Right atrium auricular region (tissue), 2 donors: Measurements from ENCODE around the gene TMEM33. TPM values are rescaled to one million over a fixed set of nuclear protein-coding genes. Genes with fewer than 3 reads are reported as not detected.

Source experiments
- DNase-seq: peaks from one replicate; pipeline ENCODE4 v3.0.0-alpha.2; 2019; ENCODE audit warnings: low spot score
- H3K27ac ChIP-seq, 2 donors: fragments of 200-600 bp; sonication (generic); 1 replicate in 1 of 2; 2 replicates in 1 of 2; pipeline ENCODE4 v1.5.1; 2016 to 2019
- H3K27me3 ChIP-seq, 2 donors: fragments of 200-600 bp; sonication (generic); one replicate each; pipeline versions ENCODE4 v1.5.1 to v1.6.0; 2017 to 2019
- H3K36me3 ChIP-seq: fragments of 200-600 bp; sonication (generic); one replicate; pipeline ENCODE4 v1.5.1; 2016
- H3K4me1 ChIP-seq, 2 donors: fragments of 200-600 bp; sonication (generic); one replicate each; pipeline versions ENCODE4 v1.5.1 to v1.6.0; 2017 to 2019
- H3K4me3 ChIP-seq, 2 donors: fragments of 200-600 bp; sonication (generic); 1 replicate in 1 of 2; 2 replicates in 1 of 2; pipeline ENCODE4 v1.5.1; 2017 to 2019; ENCODE audit warnings: mild to moderate bottlenecking in 1 of 2, moderate library complexity in 1 of 2
- H3K9me3 ChIP-seq, 2 donors: fragments of 200-600 bp; sonication (generic); one replicate each; pipeline ENCODE4 v1.5.1; 2019
- total RNA-seq, 2 donors: library from RNA; depleted of rRNA; stranded (reverse); fragments of >200 nt; gene quantifications; one replicate each; pipeline ENCODE4 v1.1.0, GENCODE V29; 2016
- TF ChIP-seq, protein P1 (sequence below), 2 donors: fragments of 200-600 bp; sonication (generic); IDR thresholded peaks; one replicate each; pipeline ENCODE4 v1.5.1; 2019; ENCODE audit warnings: antibody characterized with exemption in 2 of 2

The TMEM33 gene
- total RNA-seq, 2 donors from 2014 or later = 18.2 to 27.1 TPM

DNA sequence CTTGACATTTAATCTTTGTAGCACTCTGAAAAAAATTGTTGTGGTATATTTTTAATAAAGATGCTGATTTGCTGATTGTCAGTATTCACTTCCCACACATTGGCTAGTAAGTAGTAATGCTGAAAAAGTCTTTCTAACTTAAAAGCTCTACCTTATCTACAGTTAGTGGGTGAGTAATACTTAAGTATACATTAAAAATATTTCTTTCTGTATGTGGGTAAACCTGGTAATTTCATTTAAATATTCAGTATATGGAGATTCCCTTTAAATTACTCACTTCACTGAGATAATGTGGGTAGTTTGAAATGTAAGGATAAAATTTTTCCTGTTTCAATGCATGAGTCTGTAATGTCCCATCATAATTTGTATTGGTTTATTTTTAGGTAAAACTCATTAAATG, 5.6 kb downstream of the TMEM33 start:
- H3K27ac ChIP-seq = no peak overlapping the region
- no peak for DNase-seq
- peaks cover 31% of the 10 kb centered on the region for H3K36me3 ChIP-seq
- H3K4me1 ChIP-seq = peaks cover 0 to 9% of the 10 kb centered on the region in 2 donors
- no peaks in the 10 kb centered on the region for H3K9me3 ChIP-seq
- no peaks in the 10 kb centered on the region for H3K27me3 ChIP-seq
- H3K4me3 ChIP-seq = no peak overlapping the region
- TF ChIP-seq, protein P1, sequence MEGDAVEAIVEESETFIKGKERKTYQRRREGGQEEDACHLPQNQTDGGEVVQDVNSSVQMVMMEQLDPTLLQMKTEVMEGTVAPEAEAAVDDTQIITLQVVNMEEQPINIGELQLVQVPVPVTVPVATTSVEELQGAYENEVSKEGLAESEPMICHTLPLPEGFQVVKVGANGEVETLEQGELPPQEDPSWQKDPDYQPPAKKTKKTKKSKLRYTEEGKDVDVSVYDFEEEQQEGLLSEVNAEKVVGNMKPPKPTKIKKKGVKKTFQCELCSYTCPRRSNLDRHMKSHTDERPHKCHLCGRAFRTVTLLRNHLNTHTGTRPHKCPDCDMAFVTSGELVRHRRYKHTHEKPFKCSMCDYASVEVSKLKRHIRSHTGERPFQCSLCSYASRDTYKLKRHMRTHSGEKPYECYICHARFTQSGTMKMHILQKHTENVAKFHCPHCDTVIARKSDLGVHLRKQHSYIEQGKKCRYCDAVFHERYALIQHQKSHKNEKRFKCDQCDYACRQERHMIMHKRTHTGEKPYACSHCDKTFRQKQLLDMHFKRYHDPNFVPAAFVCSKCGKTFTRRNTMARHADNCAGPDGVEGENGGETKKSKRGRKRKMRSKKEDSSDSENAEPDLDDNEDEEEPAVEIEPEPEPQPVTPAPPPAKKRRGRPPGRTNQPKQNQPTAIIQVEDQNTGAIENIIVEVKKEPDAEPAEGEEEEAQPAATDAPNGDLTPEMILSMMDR (IDR thresholded peaks at IDR 0.05) = no peak

DNA sequence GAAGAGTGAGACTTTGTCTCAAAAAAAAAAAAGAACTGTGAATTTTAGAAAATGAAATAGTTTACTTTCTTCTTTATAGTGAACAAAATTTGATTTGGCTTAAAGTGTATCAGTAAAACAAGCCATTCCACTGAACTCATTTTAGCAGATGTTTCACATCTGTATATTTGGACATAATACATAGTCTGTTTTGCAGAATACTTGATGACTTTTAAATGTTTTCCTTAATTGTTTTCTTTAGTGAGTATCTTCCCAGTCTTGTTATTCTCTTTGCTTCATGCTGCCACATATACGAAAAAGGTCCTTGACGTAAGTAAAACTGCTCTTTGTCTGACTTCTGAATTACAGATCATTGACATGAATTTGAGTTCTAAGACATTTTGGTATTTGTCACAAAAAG, 8.3 kb downstream of the TMEM33 start:
- H3K4me3 ChIP-seq = no peak overlapping the region
- H3K4me1 ChIP-seq = no peaks in the 10 kb centered on the region
- TF ChIP-seq, protein P1 (IDR thresholded peaks at IDR 0.05) = no peak
- H3K36me3 ChIP-seq = peaks cover 31% of the 10 kb centered on the region
- DNase-seq = no peak
- H3K27ac ChIP-seq = no peak overlapping the region
- H3K9me3 ChIP-seq = no peaks in the 10 kb centered on the region
- H3K27me3 ChIP-seq = no peaks in the 10 kb centered on the region

DNA sequence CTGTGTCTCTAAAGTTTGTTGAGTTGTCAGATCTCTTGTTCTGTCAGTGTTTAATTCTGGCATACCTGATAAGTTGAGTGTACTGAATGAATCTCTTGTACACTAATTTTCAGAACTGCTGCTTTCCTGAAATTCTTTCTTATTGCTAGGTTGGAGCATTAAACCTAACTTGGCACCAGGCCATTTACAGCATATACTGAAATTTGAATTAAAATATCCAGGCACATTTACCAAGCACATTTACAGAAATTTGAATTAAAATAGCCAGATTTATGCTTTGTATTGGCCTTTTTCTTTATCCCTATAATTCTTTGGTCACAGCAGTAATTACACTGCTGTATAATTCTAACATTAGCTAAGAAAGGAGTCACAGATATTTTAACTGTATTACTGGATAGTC, 8.9 kb downstream of the TMEM33 start:
- TF ChIP-seq, protein P1 (IDR thresholded peaks at IDR 0.05) = no peak
- Histone ChIP-seq H3K9me3 (no peaks in the 10 kb centered on the region), H3K4me1 (no peaks in the 10 kb centered on the region), H3K27ac (no peak overlapping the region), H3K4me3 (no peak overlapping the region), H3K27me3 (no peaks in the 10 kb centered on the region), H3K36me3 (peaks cover 32% of the 10 kb centered on the region)
- DNase-seq = no peak

DNA sequence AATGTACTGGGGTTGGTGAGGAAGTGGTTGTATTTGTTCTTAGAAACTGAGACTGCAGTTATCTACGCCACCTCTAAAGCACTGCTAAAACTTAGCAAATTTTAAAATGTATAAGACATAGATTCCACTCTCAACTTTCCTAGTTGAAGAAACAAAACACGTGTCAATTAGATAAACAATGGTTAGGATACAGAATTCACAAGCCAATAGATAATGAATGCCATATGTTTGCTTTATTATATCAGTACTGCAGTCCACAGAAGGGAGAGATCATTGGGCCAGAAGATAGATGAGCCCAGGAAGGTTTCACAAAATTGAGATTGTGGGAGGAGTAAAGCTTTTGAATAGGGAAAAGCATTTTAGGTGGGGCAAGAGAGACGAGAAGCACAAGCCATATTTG, 14.3 kb downstream of the TMEM33 start:
- no peak overlapping the region for H3K4me3 ChIP-seq
- H3K36me3 ChIP-seq = peaks cover 57% of the 10 kb centered on the region
- H3K4me1 ChIP-seq = no peaks in the 10 kb centered on the region
- no peak for DNase-seq
- TF ChIP-seq, protein P1 (IDR thresholded peaks at IDR 0.05) = no peak
- H3K27me3 ChIP-seq = no peaks in the 10 kb centered on the region
- H3K9me3 ChIP-seq = no peaks in the 10 kb centered on the region
- no peak overlapping the region for H3K27ac ChIP-seq

DNA sequence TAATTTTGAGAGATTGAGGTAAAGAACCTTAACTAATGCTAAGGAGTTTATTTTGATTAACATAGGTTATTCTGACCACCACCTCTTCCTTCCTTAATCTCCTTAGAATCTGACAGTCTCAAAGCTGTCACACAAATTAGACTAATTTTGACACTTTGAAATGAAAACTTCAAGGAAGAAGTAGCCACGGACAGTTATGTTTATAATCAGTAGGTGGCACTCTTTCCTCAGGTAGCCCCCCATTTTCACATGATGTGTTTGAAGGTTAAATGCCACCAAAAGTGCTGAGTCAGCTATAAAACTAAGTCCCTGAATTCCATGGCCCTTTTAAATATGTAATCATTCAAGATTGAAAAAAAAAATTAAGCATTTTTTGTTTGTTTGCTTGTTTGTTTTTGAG, 22.4 kb downstream of the TMEM33 start:
- Histone ChIP-seq H3K27ac (no peak overlapping the region), H3K4me1 (no peaks in the 10 kb centered on the region), H3K27me3 (no peaks in the 10 kb centered on the region), H3K4me3 (no peak overlapping the region), H3K9me3 (no peaks in the 10 kb centered on the region), H3K36me3 (peaks cover 23% of the 10 kb centered on the region)
- TF ChIP-seq, protein P1 (IDR thresholded peaks at IDR 0.05) = peak in 1 of 2 donors; percentile 49
- DNase-seq = no peak

DNA sequence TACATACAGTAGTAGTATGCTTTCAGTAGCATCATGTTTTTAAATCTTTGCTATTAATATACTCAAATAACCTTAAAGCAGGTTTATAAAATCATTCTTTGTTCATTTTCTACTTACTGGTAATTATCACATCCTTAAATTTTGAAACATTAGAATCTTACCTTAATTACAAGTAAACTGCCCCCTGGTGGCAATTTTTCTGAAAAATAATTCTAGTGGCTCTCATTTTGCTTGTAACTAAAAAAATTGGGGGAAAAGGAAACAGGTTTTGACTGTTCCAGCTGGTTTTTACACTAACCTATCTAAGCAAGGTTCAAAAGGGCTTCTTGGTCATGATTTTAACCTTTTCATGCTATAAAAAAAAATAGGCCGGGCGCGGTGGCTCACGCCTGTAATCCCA, 27.9 kb downstream of the TMEM33 start:
- TF ChIP-seq, protein P1 (IDR thresholded peaks at IDR 0.05) = peak; percentile 15 to 45
- H3K4me1 ChIP-seq = no peaks in the 10 kb centered on the region
- no peak overlapping the region for H3K27ac ChIP-seq
- no peak for DNase-seq
- H3K4me3 ChIP-seq = no peak overlapping the region
- no peaks in the 10 kb centered on the region for H3K36me3 ChIP-seq
- no peaks in the 10 kb centered on the region for H3K9me3 ChIP-seq
- H3K27me3 ChIP-seq = no peaks in the 10 kb centered on the region
